ENCODE measurements around the gene TCF12.

The TCF12 gene

DNA sequence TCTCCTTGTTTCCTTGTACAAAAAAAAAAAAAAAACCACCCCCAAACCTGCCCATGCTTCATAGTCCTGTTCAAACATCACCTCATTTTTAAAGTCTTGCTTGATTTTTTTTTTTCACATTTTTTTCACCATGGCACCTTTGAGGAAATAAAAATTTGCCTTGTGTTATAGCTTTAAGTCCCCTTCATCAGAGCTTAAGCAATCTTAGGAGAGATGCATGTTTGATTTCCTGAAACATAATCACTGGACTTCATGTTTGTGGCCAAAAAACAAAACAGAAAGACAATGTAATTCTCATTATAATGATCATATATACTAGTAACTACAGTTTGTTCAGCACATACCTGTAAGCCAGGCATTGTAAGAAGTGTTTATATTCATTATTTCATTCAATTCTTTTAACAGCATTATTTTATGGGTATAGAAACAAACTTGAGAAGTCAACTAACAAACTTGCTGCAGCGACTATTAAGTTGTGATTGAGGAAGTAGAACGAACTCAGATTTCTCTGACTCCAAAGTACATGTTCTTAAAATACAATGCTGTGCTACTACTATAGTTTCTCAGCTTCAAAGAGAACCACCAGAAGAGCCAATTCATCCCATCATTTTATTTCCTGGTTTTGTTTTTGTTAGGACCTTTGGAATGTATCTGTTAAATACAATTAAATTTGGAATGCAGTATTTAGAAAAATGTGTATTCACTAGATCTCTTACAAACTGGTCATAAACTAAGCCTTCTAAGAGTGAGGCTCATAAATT, 203.8 kb downstream of the TCF12 start:
- peaks cover 0 to 3% (median 0%) of the 10 kb centered on the region in 3 donors for H3K36me3 ChIP-seq
- DNase-seq = no peak
- no peak overlapping the region for H3K27ac ChIP-seq
- H3K27me3 ChIP-seq = no peaks in the 10 kb centered on the region
- intact Hi-C loops (cut with DNase I; ENCODE audit: low total_unique reads) = no loop called here
- H3K9me3 ChIP-seq = no peaks in the 10 kb centered on the region
- H3K4me3 ChIP-seq = no peak overlapping the region
- peaks cover 0 to 17% (median 3%) of the 10 kb centered on the region in 4 donors for H3K4me1 ChIP-seq
- no peak for TF ChIP-seq CTCF (IDR thresholded peaks at IDR 0.05)

DNA sequence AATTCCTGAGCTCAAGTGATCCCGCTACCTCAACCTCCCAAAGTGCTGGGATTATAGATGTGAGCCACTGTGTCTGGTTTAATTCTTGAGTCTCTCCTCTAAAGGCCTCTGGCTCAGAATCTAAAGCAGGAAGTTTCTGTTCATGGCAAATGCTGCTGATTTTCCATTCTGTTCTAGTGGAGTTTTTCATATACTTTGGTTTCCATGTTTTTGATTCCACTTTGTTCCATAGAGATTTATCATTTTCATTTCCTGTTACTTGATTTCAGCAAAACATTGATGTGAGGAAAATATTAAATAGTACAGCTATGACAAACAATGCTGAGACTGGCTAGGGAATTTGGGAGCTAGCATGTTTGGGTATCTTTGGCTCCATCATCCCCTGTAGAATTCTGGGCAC, 205.6 kb downstream of the TCF12 start:
- Histone ChIP-seq H3K27me3 (no peaks in the 10 kb centered on the region), H3K27ac (no peak overlapping the region), H3K4me1 (peaks cover 0 to 6% (median 0%) of the 10 kb centered on the region in 4 donors), H3K4me3 (no peak overlapping the region), H3K9me3 (no peaks in the 10 kb centered on the region), H3K36me3 (peaks cover 0 to 3% (median 0%) of the 10 kb centered on the region in 3 donors)
- TF ChIP-seq CTCF (IDR thresholded peaks at IDR 0.05) = no peak
- intact Hi-C loops (cut with DNase I; ENCODE audit: low total_unique reads) = no loop called here
- no peak for DNase-seq

DNA sequence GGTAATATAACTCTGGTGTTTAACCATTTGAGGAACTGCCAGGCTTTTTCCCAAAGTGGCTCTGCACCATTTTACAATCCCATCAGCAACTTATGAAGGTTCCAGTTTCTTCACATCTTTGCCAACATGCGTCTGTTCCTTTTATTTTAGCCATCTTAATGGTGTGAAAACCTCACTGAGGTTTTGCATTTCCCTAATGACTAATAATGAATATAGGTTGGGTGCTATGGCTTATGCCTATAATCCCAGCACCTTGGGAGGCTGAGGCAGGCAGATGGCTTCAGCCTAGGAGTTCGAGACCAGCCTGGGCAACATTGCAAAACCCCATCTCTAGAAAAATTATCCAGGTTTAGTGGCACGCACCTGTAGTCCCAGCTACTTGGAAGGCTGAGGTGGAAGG, 210.6 kb downstream of the TCF12 start:
- no peak for TF ChIP-seq CTCF (IDR thresholded peaks at IDR 0.05)
- Histone ChIP-seq H3K27me3 (no peaks in the 10 kb centered on the region), H3K9me3 (no peaks in the 10 kb centered on the region), H3K27ac (no peak overlapping the region), H3K36me3 (peaks cover 0 to 3% (median 0%) of the 10 kb centered on the region in 3 donors), H3K4me1 (no peaks in the 10 kb centered on the region), H3K4me3 (no peak overlapping the region)
- no peak for DNase-seq
- intact Hi-C loops (cut with DNase I; ENCODE audit: low total_unique reads) = no loop called here

GRCh38 chr15:57130956-57131355, 212.5 kb downstream of the TCF12 start:
- TF ChIP-seq CTCF (IDR thresholded peaks at IDR 0.05) = no peak
- no peak overlapping the region for H3K27ac ChIP-seq
- H3K9me3 ChIP-seq = no peaks in the 10 kb centered on the region
- no peak for DNase-seq
- no peak overlapping the region for H3K4me3 ChIP-seq
- intact Hi-C loops (cut with DNase I; ENCODE audit: low total_unique reads) = no loop called here
- no peaks in the 10 kb centered on the region for H3K36me3 ChIP-seq
- peaks cover 0 to 4% (median 0%) of the 10 kb centered on the region in 4 donors for H3K4me1 ChIP-seq
- H3K27me3 ChIP-seq = no peaks in the 10 kb centered on the region

- no peak overlapping the region for H3K27ac ChIP-seq
- H3K4me1 ChIP-seq = peaks cover 0 to 14% (median 4%) of the 10 kb centered on the region in 4 donors
- no peak overlapping the region for H3K4me3 ChIP-seq
- no peak for DNase-seq
- intact Hi-C loops (cut with DNase I; ENCODE audit: low total_unique reads) = no loop called here
- no peaks in the 10 kb centered on the region for H3K27me3 ChIP-seq
- no peaks in the 10 kb centered on the region for H3K36me3 ChIP-seq
- H3K9me3 ChIP-seq = no peaks in the 10 kb centered on the region
- TF ChIP-seq CTCF (IDR thresholded peaks at IDR 0.05) = no peak
These were observed 214.9 kb downstream of the TCF12 start for GRCh38 chr15:57133127-57133968.
